Panc1 (cell line): ENCODE results near the gene GPNMB. TPM values are rescaled to one million over a fixed set of nuclear protein-coding genes. Genes with fewer than 3 reads are reported as not detected.

Source experiments
- ATAC-seq: fragments of 200-7000 bp; cut with Tn5 transposase; 2 replicates; pipeline ENCODE4 v1.9.1; 2020; ENCODE audit warnings: mild to moderate bottlenecking, moderate library complexity
- BruUV-seq: library from RNA; stranded (reverse); fragments of 400-500 nt; replicated peaks from 2 replicates; lab custom pipeline; 2021; lab: Mats Ljungman, UMichigan
- CTCF ChIA-PET: fragments of 300-600 bp; sonication (Branson Sonifier 250); formaldehyde crosslinking; loops from one replicate; lab custom pipeline; 2022; ENCODE audit warnings: antibody characterized with exemption; lab: Charles Lee
- POLR2A ChIA-PET: fragments of 300-600 bp; sonication (Branson Sonifier 250); formaldehyde crosslinking; loops from one replicate; lab custom pipeline; 2022; ENCODE audit warnings: antibody characterized with exemption; lab: Charles Lee
- DNase-seq: peaks from one replicate; pipeline ENCODE4 v3.0.0-alpha.2; 2010; ENCODE audit warnings: low read depth, low spot score
- H3K27ac ChIP-seq: 2 replicates; pipeline ENCODE4 v1.5.1; 2011; ENCODE audit warnings: mild to moderate bottlenecking, low read length, inconsistent platforms
- H3K27me3 ChIP-seq: fragments of 200-500 bp; sonication (Bioruptor generic); 2 replicates; pipeline ENCODE4 v1.6.0; 2014; ENCODE audit warnings: low read length, inconsistent platforms; ENCODE audit not compliant: control insufficient read depth, insufficient read depth
- H3K36me3 ChIP-seq: fragments of 200-500 bp; sonication (Bioruptor generic); 2 replicates; pipeline ENCODE4 v1.5.1; 2014; ENCODE audit warnings: inconsistent platforms, mild to moderate bottlenecking, low read length, moderate library complexity; ENCODE audit not compliant: control insufficient read depth, insufficient read depth
- H3K4me1 ChIP-seq: 2 replicates; pipeline ENCODE4 v1.5.1; 2011; ENCODE audit warnings: inconsistent platforms, mild to moderate bottlenecking, low read length, moderate library complexity; ENCODE audit not compliant: control insufficient read depth, insufficient read depth
- H3K4me3 ChIP-seq, 2 experiments: 2 replicates each; pipeline ENCODE4 v1.5.1; 2011 to 2012; ENCODE audit warnings: low read depth in 2 of 2, low read length in 2 of 2, mild to moderate bottlenecking in 2 of 2, inconsistent platforms in 1 of 2, moderate library complexity in 1 of 2
- H3K9me3 ChIP-seq: fragments of 200-500 bp; sonication (Bioruptor generic); 2 replicates; pipeline ENCODE4 v1.5.1; 2014; ENCODE audit warnings: low read depth, mild to moderate bottlenecking, inconsistent platforms, low read length, moderate library complexity; ENCODE audit not compliant: control insufficient read depth, insufficient read depth
- POLR2AphosphoS5 ChIP-seq: IDR thresholded peaks from 2 replicates; pipeline ENCODE4 v1.6.1; 2012; ENCODE audit warnings: mild to moderate bottlenecking, low read depth, low read length, moderate library complexity
- SIN3A ChIP-seq: IDR thresholded peaks from 2 replicates; pipeline ENCODE4 v1.6.1; 2012; ENCODE audit warnings: low read depth, mild to moderate bottlenecking, low read length, moderate library complexity, borderline replicate concordance; ENCODE audit not compliant: insufficient read depth
- TCF7L2 ChIP-seq: IDR thresholded peaks from 2 replicates; pipeline ENCODE4 v1.6.1; 2011; ENCODE audit warnings: mild to moderate bottlenecking, low read depth, low read length, inconsistent platforms
- in situ Hi-C: cut with HindIII; loops from 2 replicates; pipeline ENCODE4 v1.10.0; 2016; ENCODE audit warnings: low sequenced_read_pairs, low pct_unique_long_range_greater_than_20kb
- intact Hi-C: fragments of 100-400 bp; cut with micrococcal nuclease; formaldehyde crosslinking; loops from one replicate; pipeline ENCODE4 v1.10.0; 2022; ENCODE audit not compliant: unreplicated experiment
- total RNA-seq: library from RNA; stranded (reverse); gene quantifications from one replicate; pipeline ENCODE4 v1.2.1, GENCODE V29; 2021; ENCODE audit not compliant: unreplicated experiment
- TF ChIP-seq, protein P1 (sequence below): fragments of 450-650 bp; IDR thresholded peaks from 2 replicates; pipeline ENCODE4 v1.5.1; 2017; ENCODE audit warnings: mild to moderate bottlenecking
- TF ChIP-seq, protein P2 (sequence below), 2 experiments: IDR thresholded peaks; 2 replicates each; pipeline ENCODE4 v1.6.1; 2011 to 2012; ENCODE audit warnings: low read depth in 2 of 2, control low read depth in 1 of 2, low read length in 1 of 2, mild to moderate bottlenecking in 1 of 2, moderate library complexity in 1 of 2; ENCODE audit not compliant: insufficient read depth in 1 of 2

The GPNMB gene
- total RNA-seq, 1 experiment from 2014 or later, result 2.1 TPM

DNA sequence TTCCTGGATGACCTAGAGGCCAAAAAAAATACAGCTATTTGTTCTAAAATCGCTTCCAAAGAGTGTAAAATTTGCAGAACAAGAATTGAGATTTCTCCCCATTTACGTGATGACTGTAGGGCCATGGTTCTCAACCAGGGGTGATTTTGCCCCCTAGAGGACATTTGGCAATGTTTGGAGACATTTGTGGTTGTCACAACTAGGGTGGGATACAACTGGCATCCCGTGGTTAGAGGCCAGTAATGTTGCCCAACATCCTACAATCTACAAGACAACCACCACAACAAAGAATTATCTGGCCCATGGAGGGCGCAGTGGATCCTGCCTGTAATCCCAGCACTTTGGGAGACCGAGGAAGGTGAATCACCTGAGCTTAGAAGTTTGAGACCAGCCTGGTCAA is 29.8 kb downstream of the GPNMB start:
- H3K27me3 ChIP-seq, result no peaks in the 10 kb centered on the region
- H3K4me1 ChIP-seq, result peaks cover 11% of the 10 kb centered on the region
- H3K4me3 ChIP-seq, result no peak overlapping the region
- in situ Hi-C loops, result no loop called here
- intact Hi-C loops, result loop anchor here (10.0 kb wide), 2 partner anchors 198 to 438 kb away; partner anchors contain the start of genes IGF2BP3 and STK31
- no peak overlapping the region for H3K27ac ChIP-seq
- ATAC-seq (no peak), DNase-seq (no peak)
- POLR2A ChIA-PET, result no interaction called here
- no TSS peak for BruUV-seq
- CTCF ChIA-PET, result interaction anchor here (1.3 kb wide), 1 partner anchor 17 kb away, joined by 4 read pairs; no protein-coding TSS in a partner anchor
- no peaks in the 10 kb centered on the region for H3K9me3 ChIP-seq
- TF ChIP-seq TCF7L2 (no peak), POLR2AphosphoS5 (no peak)
- TF ChIP-seq, protein P1, sequence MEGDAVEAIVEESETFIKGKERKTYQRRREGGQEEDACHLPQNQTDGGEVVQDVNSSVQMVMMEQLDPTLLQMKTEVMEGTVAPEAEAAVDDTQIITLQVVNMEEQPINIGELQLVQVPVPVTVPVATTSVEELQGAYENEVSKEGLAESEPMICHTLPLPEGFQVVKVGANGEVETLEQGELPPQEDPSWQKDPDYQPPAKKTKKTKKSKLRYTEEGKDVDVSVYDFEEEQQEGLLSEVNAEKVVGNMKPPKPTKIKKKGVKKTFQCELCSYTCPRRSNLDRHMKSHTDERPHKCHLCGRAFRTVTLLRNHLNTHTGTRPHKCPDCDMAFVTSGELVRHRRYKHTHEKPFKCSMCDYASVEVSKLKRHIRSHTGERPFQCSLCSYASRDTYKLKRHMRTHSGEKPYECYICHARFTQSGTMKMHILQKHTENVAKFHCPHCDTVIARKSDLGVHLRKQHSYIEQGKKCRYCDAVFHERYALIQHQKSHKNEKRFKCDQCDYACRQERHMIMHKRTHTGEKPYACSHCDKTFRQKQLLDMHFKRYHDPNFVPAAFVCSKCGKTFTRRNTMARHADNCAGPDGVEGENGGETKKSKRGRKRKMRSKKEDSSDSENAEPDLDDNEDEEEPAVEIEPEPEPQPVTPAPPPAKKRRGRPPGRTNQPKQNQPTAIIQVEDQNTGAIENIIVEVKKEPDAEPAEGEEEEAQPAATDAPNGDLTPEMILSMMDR, result peak; percentile 46
- TF ChIP-seq, protein P2, sequence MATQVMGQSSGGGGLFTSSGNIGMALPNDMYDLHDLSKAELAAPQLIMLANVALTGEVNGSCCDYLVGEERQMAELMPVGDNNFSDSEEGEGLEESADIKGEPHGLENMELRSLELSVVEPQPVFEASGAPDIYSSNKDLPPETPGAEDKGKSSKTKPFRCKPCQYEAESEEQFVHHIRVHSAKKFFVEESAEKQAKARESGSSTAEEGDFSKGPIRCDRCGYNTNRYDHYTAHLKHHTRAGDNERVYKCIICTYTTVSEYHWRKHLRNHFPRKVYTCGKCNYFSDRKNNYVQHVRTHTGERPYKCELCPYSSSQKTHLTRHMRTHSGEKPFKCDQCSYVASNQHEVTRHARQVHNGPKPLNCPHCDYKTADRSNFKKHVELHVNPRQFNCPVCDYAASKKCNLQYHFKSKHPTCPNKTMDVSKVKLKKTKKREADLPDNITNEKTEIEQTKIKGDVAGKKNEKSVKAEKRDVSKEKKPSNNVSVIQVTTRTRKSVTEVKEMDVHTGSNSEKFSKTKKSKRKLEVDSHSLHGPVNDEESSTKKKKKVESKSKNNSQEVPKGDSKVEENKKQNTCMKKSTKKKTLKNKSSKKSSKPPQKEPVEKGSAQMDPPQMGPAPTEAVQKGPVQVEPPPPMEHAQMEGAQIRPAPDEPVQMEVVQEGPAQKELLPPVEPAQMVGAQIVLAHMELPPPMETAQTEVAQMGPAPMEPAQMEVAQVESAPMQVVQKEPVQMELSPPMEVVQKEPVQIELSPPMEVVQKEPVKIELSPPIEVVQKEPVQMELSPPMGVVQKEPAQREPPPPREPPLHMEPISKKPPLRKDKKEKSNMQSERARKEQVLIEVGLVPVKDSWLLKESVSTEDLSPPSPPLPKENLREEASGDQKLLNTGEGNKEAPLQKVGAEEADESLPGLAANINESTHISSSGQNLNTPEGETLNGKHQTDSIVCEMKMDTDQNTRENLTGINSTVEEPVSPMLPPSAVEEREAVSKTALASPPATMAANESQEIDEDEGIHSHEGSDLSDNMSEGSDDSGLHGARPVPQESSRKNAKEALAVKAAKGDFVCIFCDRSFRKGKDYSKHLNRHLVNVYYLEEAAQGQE (IDR thresholded peaks at IDR 0.05; ENCODE audit: insufficient read depth in 1 of 2, low read depth in 2 of 2, low read length in 1 of 2), result no peak
- no peaks in the 10 kb centered on the region for H3K36me3 ChIP-seq

DNA sequence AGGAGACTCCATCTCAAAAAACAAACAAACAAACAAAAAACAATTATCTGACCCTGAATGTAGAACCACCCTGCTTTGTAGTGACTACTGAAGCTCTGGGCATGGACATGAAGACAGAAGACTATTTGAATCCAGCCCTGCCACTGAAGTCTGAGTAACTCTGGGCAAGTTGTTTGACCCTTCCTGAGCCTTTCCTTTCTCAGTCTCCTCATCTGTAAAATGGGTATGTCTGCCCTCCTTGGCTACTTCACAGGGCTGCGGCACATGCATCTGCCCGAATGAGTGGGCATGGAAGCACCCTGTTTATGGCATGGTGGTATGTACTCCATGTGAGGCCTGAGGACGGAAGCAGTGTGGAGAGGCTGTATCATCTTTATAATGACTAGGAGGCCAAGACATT is 30.4 kb downstream of the GPNMB start:
- DNase-seq, result no peak
- H3K4me3 ChIP-seq, result no peak overlapping the region
- intact Hi-C loops, result loop anchor here (1.0 to 10.0 kb wide), 3 partner anchors 198 to 438 kb away; partner anchors contain the start of genes IGF2BP3 and STK31
- ChIA-PET CTCF (interaction anchor here (1.3 kb wide), 1 partner anchor 17 kb away, joined by 4 read pairs; no protein-coding TSS in a partner anchor), POLR2A (no interaction called here)
- H3K36me3 ChIP-seq, result no peaks in the 10 kb centered on the region
- H3K27ac ChIP-seq, result no peak overlapping the region
- no peaks in the 10 kb centered on the region for H3K27me3 ChIP-seq
- in situ Hi-C loops, result no loop called here
- BruUV-seq, result no TSS peak
- peak; percentile 19; the same call in 1 of the 2 replicates for ATAC-seq
- TF ChIP-seq TCF7L2 (no peak), POLR2AphosphoS5 (no peak), SIN3A (no peak)
- TF ChIP-seq, protein P2 (IDR thresholded peaks at IDR 0.05; ENCODE audit: insufficient read depth in 1 of 2, low read depth in 2 of 2, low read length in 1 of 2), result no peak
- TF ChIP-seq, protein P1, result no peak
- H3K9me3 ChIP-seq, result no peaks in the 10 kb centered on the region
- peaks cover 11% of the 10 kb centered on the region for H3K4me1 ChIP-seq
